GM18526 (cell line): ENCODE data around the gene BCAS1.

Experiments used
- POLR2A ChIP-seq: IDR thresholded peaks from 3 replicates; pipeline ENCODE4 v1.6.1; 2011; ENCODE audit not compliant: insufficient read length; ENCODE audit errors: extremely low read depth

BCAS1 gene

GRCh38 chr20:53958260-53958659 is 112.1 kb downstream of the BCAS1 start:
- TF ChIP-seq POLR2A = no peak

DNA sequence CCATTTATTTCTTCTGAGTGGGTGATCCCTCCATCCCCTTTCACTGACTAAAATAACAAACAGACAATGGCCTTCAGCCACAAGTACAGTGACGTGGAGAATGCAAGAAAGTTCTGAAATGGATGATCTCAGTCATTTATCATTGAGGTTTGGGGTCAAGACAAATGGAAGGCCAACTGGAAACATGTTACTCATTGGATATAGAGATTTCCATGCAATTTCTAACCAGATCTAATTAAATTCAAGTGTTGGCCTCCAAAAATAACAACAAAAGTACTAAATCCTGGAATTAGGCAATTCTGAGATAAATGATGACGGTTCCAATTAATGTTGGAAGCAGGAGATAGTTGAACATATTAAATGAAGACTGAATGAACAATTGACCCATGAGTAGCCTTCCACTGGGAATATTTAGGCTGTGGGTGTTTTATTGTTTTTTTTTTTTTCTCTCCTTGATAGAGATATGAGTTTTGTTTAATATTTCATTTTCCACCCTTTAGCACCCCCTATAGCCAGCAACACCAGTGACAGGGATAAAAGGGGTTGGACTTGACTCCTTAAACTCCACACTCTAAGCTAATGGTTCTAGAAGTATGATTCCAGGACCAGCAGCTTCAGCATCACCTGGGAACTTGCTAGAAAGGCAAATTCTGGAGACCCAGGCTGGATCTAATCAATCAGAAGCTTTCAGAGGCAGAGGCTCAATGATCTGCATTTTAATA is 112.8 kb downstream of the BCAS1 start:
- TF ChIP-seq POLR2A = no peak

DNA sequence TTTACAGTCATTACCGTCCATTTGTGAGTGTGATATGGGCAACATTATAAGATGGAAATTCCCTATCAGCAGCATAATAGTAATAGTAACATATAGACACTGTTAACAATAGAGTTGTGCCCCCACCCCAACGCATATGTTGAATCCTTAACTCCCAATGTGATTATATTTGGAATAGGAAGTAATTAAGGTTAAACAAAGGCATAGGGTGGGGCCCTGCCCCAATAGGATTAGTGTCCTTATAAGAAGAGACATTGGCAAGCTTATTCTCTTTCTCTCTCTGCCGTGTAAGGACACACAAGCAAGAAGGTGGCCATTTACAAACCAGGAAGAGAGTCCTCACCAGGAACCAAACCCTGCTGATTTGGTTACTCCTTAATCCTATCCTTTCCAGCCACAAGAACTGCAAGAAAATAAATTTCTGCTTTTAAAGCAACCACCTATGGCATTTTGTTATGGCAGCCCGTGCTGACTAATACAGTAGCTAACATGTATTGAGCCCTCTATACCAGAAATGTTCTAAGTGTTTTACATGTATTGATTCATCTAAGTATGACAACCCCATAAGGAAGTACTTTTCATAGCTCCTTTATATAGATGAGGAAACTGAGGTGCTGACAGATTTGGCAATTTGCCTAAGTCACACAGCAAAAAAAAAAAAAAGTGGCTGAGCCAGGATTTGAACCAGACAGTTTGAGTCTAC is 114.2 kb downstream of the BCAS1 start:
- no peak for TF ChIP-seq POLR2A

- no peak for TF ChIP-seq POLR2A
Measured at GRCh38 chr20:53954723-53955658, 115.4 kb downstream of the BCAS1 start.

DNA sequence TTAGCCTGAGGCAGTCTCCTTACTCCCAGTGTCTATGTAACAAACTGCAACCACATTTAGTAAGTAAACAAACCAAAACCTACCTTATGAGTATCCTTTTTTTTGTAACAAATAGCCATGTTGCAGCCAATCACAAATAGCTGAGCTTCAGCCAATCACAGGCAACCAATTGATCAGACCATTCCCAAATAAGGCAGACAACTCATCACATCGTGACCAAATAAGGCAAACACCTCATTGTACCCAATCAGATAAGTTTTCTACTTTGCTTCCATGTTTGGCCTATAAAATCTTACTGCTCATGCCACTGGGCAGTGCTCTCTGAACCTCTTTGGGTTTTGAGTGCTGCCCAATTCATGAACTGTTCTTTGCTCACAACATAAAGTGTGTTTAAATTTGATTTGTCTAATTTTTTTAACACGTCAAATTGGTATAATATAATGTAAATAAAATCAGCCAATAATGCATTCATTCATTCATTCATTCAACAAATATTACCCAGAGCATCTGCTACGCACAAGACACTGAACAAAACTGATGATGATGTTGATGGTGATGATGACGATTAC is 117.8 kb downstream of the BCAS1 start:
- TF ChIP-seq POLR2A = no peak

DNA sequence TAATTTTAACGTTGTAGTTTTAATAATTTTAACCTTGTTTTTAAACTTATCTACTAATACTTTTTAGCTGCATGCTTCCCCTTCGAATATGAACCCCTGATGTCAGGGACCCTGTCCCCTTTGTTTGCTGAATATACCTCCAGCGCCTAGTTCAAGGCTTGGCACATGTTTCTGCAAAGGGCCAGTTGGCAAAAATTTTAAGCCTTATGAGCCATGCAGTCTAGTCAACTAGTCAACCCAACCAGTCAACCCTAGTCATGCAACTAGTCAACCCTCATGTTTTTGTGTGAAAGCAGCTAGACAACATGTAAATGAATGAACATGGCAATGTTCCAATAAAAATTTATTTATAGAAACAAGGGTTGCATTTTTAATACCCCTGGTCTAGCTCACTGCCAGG is 119.8 kb downstream of the BCAS1 start:
- TF ChIP-seq POLR2A = no peak

GRCh38 chr20:53950031-53950430 is 120.4 kb downstream of the BCAS1 start:
- TF ChIP-seq POLR2A = no peak

DNA sequence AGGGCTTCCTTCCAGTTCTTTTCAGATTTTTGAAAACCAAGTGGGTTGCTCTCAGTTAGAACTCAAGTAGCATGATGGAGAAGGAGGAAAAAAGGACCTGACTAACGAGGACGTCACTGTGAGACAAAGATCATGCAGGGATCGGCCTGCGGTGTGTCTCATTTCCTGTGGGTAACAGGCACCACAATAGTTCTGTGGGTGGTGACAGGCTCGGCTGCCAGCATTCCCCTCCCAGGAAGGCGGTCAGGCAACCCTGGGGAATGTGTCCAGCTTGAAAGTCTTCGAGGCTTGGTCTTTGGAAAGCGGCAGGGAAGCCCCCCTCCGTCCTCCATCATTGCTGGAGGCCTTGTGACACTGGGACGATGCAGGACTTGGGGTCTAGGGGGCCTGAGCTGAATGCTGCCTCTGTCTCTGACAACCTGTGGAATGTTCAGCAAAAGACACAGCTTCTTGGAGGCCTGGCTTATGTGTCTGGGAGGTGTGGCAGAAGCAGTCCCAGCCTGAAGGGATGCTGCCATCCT is 121.0 kb downstream of the BCAS1 start:
- TF ChIP-seq POLR2A = no peak

DNA sequence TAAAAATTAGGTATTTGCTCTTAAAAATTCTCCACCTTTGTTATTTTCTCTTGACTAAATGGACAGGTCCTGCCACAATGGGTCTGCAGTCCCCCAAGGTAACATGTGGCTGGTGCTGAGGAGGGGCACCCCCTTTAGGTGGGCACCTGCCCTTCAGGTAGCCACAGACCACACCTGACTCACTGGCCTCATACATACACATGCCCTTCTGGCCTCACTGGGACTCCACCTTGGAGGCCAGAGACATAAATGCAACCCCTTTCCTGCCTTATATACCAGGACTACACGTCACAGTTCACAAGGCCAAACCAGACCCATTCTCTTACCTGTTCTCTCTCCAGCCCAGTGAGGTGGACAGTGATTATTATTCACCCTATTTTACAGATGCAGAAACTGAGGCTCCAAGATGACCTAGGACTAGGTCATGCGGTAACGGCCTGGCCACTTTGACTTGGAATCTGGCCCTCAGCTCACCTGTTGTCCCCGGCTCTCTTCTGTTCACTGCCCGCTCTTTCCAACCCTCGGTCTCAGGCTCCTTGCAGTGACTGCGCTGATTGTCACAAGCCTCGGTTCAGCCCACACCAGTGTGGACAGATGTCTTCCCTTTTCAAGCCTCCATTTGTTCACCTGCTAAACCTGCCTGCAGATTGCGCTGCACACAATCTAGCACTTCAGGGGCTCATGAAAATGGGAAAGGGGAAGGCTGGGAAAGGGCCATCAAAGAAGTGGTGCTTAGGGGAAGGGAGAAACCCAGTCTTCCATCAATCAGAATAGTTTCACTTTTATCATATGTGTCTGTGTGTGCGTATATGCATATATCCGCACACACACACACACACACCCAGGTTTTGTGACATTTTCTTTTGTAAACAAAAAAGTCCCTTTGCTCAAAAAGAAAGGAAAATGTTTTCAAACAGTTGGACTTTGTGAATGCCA is 121.7 kb downstream of the BCAS1 start:
- no peak for TF ChIP-seq POLR2A

GRCh38 chr20:53947501-53948195 is 122.7 kb downstream of the BCAS1 start:
- TF ChIP-seq POLR2A = no peak

DNA sequence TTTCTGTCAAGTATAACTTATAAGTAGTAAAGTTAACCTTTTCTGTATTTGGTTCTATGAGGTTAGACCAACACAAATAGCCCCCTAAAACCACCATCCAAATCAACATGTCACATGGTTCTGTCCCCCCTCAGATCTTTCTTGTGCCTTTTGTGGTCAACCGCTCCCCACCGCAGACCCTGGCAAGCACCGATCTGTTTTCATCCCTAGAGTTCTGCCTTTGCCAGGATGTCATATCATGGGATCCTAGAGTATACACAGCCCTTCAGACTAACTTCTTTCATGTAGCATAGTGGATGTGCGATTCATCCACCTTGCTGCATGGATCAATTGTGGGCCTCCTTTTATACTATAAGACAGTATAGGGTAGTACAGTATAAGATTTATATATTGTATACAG is 124.3 kb downstream of the BCAS1 start:
- no peak for TF ChIP-seq POLR2A

DNA sequence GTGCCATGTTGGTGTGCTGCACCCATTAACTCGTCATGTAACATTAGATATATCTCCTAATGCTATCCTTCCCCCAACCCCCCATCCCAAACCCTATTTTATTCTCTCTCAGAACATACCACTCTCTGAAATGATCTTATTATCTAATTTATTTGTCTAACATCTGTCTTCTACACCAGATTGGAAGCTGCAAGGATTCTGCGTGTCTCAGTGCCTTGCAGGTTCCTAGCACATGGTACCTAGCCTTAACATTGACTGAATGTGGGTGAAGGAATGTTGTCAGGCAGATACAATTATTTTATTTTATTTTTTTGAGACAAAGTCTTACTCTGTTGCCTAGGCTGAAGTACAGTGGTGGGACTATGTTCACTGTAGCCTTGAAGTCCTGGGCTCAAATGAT is 124.9 kb downstream of the BCAS1 start:
- no peak for TF ChIP-seq POLR2A

DNA sequence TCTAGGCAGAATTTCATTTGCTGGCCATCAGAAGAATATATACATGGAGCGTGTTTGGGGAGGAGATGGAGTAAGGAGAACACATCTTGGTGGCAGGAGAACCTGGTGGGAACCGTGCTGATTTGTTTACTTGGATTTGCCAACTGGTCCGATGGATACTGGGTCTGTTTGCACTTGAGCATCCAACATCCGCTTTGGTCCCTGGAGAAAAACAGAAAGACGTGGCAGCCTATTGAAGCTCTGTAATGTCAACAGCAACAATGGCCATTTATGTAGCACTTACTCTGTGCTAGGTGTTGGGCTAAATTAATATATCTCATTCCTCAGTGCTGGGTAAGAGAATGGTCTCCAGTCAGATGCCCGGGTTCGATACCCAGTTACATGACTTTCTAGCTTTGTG is 125.6 kb downstream of the BCAS1 start:
- no peak for TF ChIP-seq POLR2A
